Central memory CD8-positive, alpha-beta T cell (primary cell): ENCODE results near the gene PAGR1.
A peak's percentile ranks its signal among the peaks of the same experiment; 100 is the strongest.
"Not testable (repeated sequence)": the region's sequence is repeated elsewhere in the genome, so short reads cannot be mapped to it uniquely, and the experiment has no call there.

Experiments used
- ATAC-seq: fragments of 150-1000 bp; cut with Tn5 transposase; replicated peaks from 2 replicates; pipeline ENCODE4 v1.10.0; 2022; ENCODE audit warnings: mild to moderate bottlenecking, moderate FRiP score, moderate number of reproducible peaks; ENCODE audit not compliant: poor library complexity, severe bottlenecking; ENCODE audit errors: extremely low read depth
- DNase-seq, 2 donors: peaks; one replicate each; pipeline ENCODE4 v3.0.0; 2021; ENCODE audit warnings: low spot score in 2 of 2
- H3K27ac Mint-ChIP-seq: one replicate; pipeline ENCODE4 v1.8.0; 2022; ENCODE audit warnings: low read depth, mild to moderate bottlenecking, moderate library complexity, mixed read lengths
- H3K27me3 Mint-ChIP-seq: one replicate; pipeline ENCODE4 v1.8.0; 2022; ENCODE audit warnings: mixed read lengths
- H3K36me3 Mint-ChIP-seq: one replicate; pipeline ENCODE4 v1.8.0; 2022; ENCODE audit warnings: mild to moderate bottlenecking, moderate library complexity, mixed read lengths; ENCODE audit not compliant: insufficient read depth
- H3K4me1 Mint-ChIP-seq: one replicate; pipeline ENCODE4 v1.8.0; 2022; ENCODE audit warnings: mixed read lengths
- H3K4me3 Mint-ChIP-seq: one replicate; pipeline ENCODE4 v1.8.0; 2022; ENCODE audit warnings: mild to moderate bottlenecking, moderate library complexity, mixed read lengths
- H3K9me3 Mint-ChIP-seq: one replicate; pipeline ENCODE4 v1.8.0; 2022; ENCODE audit warnings: mixed read lengths

Gene PAGR1

DNA sequence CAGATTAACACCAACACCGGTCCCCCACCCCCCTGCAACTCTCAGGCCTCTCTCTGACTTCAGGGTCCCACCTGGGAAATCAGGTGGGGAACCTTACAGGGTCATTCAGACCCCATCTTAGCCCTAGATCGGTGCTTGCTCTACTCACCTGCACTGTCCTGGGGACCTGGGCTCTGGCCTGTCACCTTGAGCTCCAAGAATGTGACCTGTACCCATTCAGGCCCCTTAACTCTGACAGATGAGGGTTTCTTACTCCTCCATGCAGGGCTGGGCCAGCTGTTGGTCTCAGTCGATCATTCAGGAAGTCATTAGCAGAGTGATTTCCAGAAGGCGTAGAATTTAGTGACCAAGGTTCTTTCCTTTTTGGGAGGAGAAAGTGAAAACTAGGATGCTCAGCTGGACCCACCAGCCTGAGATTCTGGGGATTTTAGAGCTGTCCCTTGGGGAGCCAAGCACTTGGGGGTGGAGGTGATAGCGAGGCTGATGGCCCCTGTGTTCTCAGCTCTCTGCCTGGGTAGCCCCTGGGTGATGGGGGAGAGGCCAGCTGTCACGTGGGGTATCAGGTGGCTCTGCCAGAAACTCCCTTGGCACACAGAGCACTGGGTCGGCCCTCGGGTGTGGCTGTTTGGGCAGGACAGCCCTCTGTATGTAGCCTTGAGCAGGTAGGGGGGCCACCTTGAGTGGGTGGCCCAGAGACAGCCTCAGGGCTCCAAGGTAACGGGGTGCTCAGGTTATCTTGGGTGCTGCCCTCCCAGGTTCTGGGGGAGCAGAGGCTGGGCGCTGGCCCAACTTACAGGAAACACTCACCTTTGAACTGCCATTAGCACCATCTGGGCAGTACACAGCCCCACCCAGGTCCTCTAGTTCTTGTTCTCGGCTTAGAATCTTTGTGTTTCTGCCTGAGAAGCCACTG lies 5.0 kb downstream of the PAGR1 start:
- DNase-seq (no peak), ATAC-seq (peak; percentile 34)
- H3K27ac Mint-ChIP-seq, result peak overlapping the region; percentile 89
- H3K27me3 Mint-ChIP-seq, result no peaks in the 10 kb centered on the region
- peaks cover 24% of the 10 kb centered on the region for H3K36me3 Mint-ChIP-seq
- no peaks in the 10 kb centered on the region for H3K9me3 Mint-ChIP-seq
- H3K4me3 Mint-ChIP-seq, result peak overlapping the region; percentile 97
- H3K4me1 Mint-ChIP-seq, result peaks cover 60% of the 10 kb centered on the region

- Mint-ChIP-seq H3K9me3 (no peaks in the 10 kb centered on the region), H3K36me3 (peaks cover 21% of the 10 kb centered on the region)
Observed at GRCh38 chr16:29821643-29822115, 5.7 kb downstream of the PAGR1 start.

GRCh38 chr16:29824589-29825144 lies 8.7 kb downstream of the PAGR1 start:
- Mint-ChIP-seq H3K27me3 (no peaks in the 10 kb centered on the region), H3K9me3 (no peaks in the 10 kb centered on the region), H3K4me3 (peak overlapping the region; percentile 72), H3K36me3 (peaks cover 17% of the 10 kb centered on the region), H3K4me1 (peaks cover 40% of the 10 kb centered on the region), H3K27ac (peak overlapping the region; percentile 79)
- no peak for ATAC-seq
- no peak for DNase-seq

More at GRCh38 chr16:29821643-29822115, 5.7 kb downstream of the PAGR1 start:
- Mint-ChIP-seq H3K27ac (peak overlapping the region; percentile 89), H3K27me3 (no peaks in the 10 kb centered on the region), H3K4me1 (peaks cover 56% of the 10 kb centered on the region), H3K4me3 (peak overlapping the region; percentile 97)
- DNase-seq, result no peak
- ATAC-seq, result no peak

DNA sequence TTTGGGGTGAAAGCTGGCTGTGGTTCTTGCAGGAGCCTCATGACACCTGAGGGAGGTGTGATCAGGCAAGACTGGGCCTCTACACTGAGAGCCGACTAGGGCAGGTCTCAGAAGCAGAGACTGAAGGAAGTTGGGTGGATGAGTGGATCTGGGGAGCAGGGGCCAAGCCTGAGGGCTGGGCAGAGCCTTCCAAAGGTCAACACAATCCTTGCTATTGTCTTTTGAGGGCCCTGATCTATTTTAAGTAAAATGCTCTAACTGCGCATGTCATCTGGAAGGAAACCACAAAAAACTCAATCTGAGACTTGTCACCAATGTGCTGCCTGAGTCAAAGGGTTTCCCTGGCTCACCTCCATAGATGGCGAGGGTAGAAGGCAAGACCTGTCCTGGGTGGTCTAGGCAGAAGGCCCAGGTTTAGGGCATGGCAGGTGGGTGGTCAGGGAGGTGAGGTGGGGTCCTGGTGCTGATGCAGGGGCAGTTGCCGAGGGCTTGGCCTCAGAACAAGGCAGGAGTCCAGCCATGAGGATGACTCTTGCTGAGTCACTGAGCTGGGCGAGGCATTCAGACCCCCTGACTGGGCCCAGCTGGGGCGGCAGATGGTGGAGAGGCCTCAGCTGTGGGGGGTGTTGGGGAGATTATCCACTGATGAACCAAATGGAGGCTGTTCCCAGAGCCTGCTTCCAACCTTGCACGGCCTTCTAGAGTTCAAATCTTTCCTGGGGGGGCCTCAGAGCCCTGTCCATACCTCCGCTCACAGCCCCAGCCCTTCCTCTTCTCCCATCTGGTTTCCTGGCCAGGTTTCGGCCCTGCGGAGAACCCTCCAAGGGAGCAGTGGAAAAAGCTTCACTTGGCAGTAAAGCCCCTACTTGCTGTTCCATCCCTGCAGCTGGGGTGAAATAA lies 9.4 kb downstream of the PAGR1 start:
- ATAC-seq, result no peak
- no peak for DNase-seq
- Mint-ChIP-seq H3K4me3 (peak overlapping the region; percentile 72), H3K36me3 (peaks cover 17% of the 10 kb centered on the region), H3K9me3 (no peaks in the 10 kb centered on the region), H3K27ac (peak overlapping the region; percentile 79), H3K27me3 (no peaks in the 10 kb centered on the region), H3K4me1 (peaks cover 40% of the 10 kb centered on the region)

DNA sequence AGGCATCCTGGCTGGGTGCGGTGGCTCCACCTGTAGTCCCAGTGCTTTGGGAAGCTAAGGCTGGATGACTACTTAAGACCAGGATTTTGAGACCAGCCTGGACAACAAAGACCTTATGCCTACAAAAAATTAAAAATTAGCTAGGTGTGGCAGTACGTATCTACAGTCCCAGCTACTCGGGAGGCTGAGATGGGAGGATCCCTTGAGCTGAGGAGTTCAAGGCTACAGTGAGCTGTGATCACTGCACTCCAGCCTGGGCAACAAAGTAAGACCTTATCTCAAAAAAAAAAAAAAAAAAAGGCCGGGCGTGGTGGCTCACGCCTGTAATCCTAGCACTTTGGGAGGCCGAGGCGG lies 10.4 kb downstream of the PAGR1 start:
- no peaks in the 10 kb centered on the region for H3K27me3 Mint-ChIP-seq
- H3K36me3 Mint-ChIP-seq, result peaks cover 20% of the 10 kb centered on the region
- no peak for ATAC-seq
- peak overlapping the region; percentile 41 for H3K4me3 Mint-ChIP-seq
- no peaks in the 10 kb centered on the region for H3K9me3 Mint-ChIP-seq
- H3K4me1 Mint-ChIP-seq, result peaks cover 32% of the 10 kb centered on the region
- DNase-seq, result no peak
- peak overlapping the region; percentile 84 for H3K27ac Mint-ChIP-seq

- DNase-seq (no peak), ATAC-seq (no peak)
- H3K4me1 Mint-ChIP-seq, result peaks cover 22% of the 10 kb centered on the region
- peak overlapping the region; percentile 61 for H3K27ac Mint-ChIP-seq
- no peaks in the 10 kb centered on the region for H3K9me3 Mint-ChIP-seq
- H3K27me3 Mint-ChIP-seq, result no peaks in the 10 kb centered on the region
- H3K4me3 Mint-ChIP-seq, result peak overlapping the region; percentile 31
- H3K36me3 Mint-ChIP-seq, result peaks cover 54% of the 10 kb centered on the region
Observed at GRCh38 chr16:29830774-29831173, 14.8 kb downstream of the PAGR1 start.

GRCh38 chr16:29831490-29831889 lies 15.5 kb downstream of the PAGR1 start:
- H3K4me3 Mint-ChIP-seq, result no peak overlapping the region
- DNase-seq (no peak), ATAC-seq (no peak)
- peak overlapping the region; percentile 61 for H3K27ac Mint-ChIP-seq
- no peaks in the 10 kb centered on the region for H3K9me3 Mint-ChIP-seq
- H3K36me3 Mint-ChIP-seq, result peaks cover 59% of the 10 kb centered on the region
- H3K4me1 Mint-ChIP-seq, result peaks cover 22% of the 10 kb centered on the region
- no peaks in the 10 kb centered on the region for H3K27me3 Mint-ChIP-seq

DNA sequence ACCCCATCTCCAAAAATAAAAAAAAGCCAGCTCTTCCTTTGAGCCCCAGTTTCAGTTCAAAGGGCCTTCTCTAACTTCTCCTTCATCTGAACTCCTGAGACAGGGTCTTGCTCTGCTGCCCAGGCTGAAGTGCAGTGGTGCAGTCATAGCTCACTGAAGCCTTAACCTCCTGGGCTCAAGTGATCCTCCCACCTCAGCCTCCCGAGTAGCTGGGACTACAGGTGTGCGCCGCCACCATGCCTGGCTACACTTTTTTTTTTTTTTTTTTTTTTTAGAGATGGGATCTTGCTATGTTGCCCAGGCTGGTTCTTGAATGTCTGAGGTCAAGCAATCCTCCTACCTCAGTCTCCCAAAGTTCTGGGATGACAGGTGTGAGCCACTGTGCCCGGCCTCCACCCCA lies 17.3 kb downstream of the PAGR1 start:
- not testable (repeated sequence) for ATAC-seq, H3K4me3 Mint-ChIP-seq, H3K27me3 Mint-ChIP-seq, H3K9me3 Mint-ChIP-seq, DNase-seq, H3K27ac Mint-ChIP-seq
- Mint-ChIP-seq H3K36me3 (peaks cover 76% of the 10 kb centered on the region), H3K4me1 (peaks cover 14% of the 10 kb centered on the region)

GRCh38 chr16:29834079-29834478 lies 18.1 kb downstream of the PAGR1 start:
- no peak overlapping the region for H3K4me3 Mint-ChIP-seq
- no peaks in the 10 kb centered on the region for H3K9me3 Mint-ChIP-seq
- H3K36me3 Mint-ChIP-seq, result peaks cover 80% of the 10 kb centered on the region
- H3K27me3 Mint-ChIP-seq, result no peaks in the 10 kb centered on the region
- DNase-seq (no peak), ATAC-seq (no peak)
- no peak overlapping the region for H3K27ac Mint-ChIP-seq
- peaks cover 14% of the 10 kb centered on the region for H3K4me1 Mint-ChIP-seq

DNA sequence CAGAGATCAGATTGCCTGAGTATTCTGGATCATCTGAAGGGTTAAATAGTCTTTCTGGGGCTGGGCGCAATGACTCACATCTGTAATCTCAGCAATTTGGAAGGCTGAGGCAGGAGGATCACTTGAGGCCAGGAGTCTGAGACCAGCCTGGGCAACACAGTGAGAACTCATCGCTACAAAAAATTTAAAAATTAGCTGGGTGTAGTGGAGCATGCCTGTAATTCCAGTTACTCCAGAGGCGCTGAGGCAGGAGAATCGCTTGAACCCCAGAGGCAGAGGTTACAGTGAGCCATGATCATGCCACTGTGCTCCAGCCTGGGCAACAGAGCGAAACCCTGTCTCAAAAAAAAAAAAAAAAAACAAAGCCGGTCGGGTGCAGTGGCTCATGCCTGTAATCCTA lies 20.0 kb downstream of the PAGR1 start:
- Mint-ChIP-seq H3K4me1 (peaks cover 6% of the 10 kb centered on the region), H3K9me3 (no peaks in the 10 kb centered on the region), H3K36me3 (peaks cover 89% of the 10 kb centered on the region), H3K4me3 (no peak overlapping the region), H3K27me3 (no peaks in the 10 kb centered on the region), H3K27ac (no peak overlapping the region)
- DNase-seq (no peak), ATAC-seq (no peak)

- no peaks in the 10 kb centered on the region for H3K9me3 Mint-ChIP-seq
- DNase-seq, result no peak
- H3K36me3 Mint-ChIP-seq, result peaks cover 90% of the 10 kb centered on the region
- no peak overlapping the region for H3K4me3 Mint-ChIP-seq
- no peak for ATAC-seq
- H3K27me3 Mint-ChIP-seq, result no peaks in the 10 kb centered on the region
- H3K4me1 Mint-ChIP-seq, result peaks cover 4% of the 10 kb centered on the region
- no peak overlapping the region for H3K27ac Mint-ChIP-seq
Observed at GRCh38 chr16:29836623-29837022, 20.7 kb downstream of the PAGR1 start.

DNA sequence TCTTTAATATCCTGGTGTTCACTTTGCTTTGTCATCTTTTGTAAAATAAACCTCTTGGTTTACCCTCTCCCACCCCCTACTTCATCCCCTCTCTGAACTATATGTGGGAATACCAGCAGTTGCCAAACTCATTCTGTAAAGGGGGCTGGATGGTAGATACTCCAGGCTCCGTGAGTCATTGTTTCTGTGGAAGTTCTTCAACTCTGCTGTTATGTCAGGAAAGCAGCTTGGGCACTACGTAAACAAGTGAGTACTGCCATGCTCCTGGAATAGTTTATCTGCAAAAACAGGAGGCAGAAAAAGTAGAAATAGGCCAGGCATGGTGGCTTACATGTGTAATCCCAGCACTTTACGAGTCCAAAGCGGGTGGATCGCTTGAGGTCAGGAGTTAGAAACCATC lies 21.9 kb downstream of the PAGR1 start:
- no peak overlapping the region for H3K27ac Mint-ChIP-seq
- H3K36me3 Mint-ChIP-seq, result peaks cover 87% of the 10 kb centered on the region
- ATAC-seq, result no peak
- no peaks in the 10 kb centered on the region for H3K4me1 Mint-ChIP-seq
- H3K27me3 Mint-ChIP-seq, result no peaks in the 10 kb centered on the region
- no peaks in the 10 kb centered on the region for H3K9me3 Mint-ChIP-seq
- DNase-seq, result no peak
- no peak overlapping the region for H3K4me3 Mint-ChIP-seq
